ENCODE results near the gene SLC8A1.

DNA sequence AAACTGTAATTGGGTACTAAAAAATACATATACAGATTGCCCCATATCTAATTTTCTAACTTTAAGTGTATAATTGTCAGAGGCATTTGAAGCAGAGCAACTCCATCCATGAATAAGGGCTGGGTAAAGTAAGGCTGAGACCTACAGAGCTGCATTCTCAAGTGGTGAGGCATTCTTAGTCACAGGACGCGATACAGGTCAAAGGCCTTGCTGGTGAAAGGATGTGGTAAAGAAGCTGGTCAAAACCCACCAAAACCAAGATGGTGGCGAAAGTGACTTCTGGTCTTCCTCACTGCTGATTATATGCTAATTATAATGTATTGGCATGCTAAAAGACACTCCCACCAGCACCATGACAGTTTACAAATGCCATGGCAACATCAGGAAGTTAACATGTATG, 50.0 kb downstream of the SLC8A1 start:
- TF ChIP-seq ZC3H10 (CRISPR knock-in tag; IDR thresholded peaks at IDR 0.05), result no peak
- 0 out of 2 replicates have a peak, but pooled peaks have one; percentile 18 for TF ChIP-seq ZFP3 (CRISPR knock-in tag; IDR thresholded peaks at IDR 0.05)
- TF ChIP-seq, protein P1, sequence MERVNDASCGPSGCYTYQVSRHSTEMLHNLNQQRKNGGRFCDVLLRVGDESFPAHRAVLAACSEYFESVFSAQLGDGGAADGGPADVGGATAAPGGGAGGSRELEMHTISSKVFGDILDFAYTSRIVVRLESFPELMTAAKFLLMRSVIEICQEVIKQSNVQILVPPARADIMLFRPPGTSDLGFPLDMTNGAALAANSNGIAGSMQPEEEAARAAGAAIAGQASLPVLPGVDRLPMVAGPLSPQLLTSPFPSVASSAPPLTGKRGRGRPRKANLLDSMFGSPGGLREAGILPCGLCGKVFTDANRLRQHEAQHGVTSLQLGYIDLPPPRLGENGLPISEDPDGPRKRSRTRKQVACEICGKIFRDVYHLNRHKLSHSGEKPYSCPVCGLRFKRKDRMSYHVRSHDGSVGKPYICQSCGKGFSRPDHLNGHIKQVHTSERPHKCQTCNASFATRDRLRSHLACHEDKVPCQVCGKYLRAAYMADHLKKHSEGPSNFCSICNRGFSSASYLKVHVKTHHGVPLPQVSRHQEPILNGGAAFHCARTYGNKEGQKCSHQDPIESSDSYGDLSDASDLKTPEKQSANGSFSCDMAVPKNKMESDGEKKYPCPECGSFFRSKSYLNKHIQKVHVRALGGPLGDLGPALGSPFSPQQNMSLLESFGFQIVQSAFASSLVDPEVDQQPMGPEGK (CRISPR knock-in tag; IDR thresholded peaks at IDR 0.05; ENCODE audit: borderline replicate concordance), result no peak
- TF ChIP-seq BACH2 (CRISPR knock-in tag; IDR thresholded peaks at IDR 0.05; ENCODE audit: borderline replicate concordance), result no peak
- no peak for TF ChIP-seq GLIS3 (CRISPR knock-in tag; IDR thresholded peaks at IDR 0.05)
- TF ChIP-seq CSDC2 (CRISPR knock-in tag; IDR thresholded peaks at IDR 0.05), result peak; percentile 72; the same call in 1 of the 2 replicates
- TF ChIP-seq RARB (CRISPR knock-in tag; IDR thresholded peaks at IDR 0.05), result no peak
- peak; percentile 33; the same call in 1 of the 2 replicates for TF ChIP-seq ISL1 (CRISPR knock-in tag; IDR thresholded peaks at IDR 0.05)
- TF ChIP-seq ARNTL (CRISPR knock-in tag; IDR thresholded peaks at IDR 0.05; ENCODE audit: borderline replicate concordance, low read depth), result no peak
- TF ChIP-seq TCF4 (CRISPR knock-in tag; IDR thresholded peaks at IDR 0.05; ENCODE audit: borderline replicate concordance), result no peak

Data from SK-N-SH treated with all-trans-retinoic acid at 6 μM for 48 hours (cell line).